GM21786 (cell line): ENCODE measurements around the gene FER1L5.

Experiments used
- ATAC-seq: cut with Tn5 transposase; IDR thresholded peaks from one replicate; pipeline ENCODE4 v1.9.1; 2021; ENCODE audit not compliant: unreplicated experiment

Gene FER1L5

GRCh38 chr2:96679848-96680247 is 37.3 kb downstream of the FER1L5 start:
- no peak for ATAC-seq

- ATAC-seq, result no peak
Observed at GRCh38 chr2:96680561-96681141, 38.1 kb downstream of the FER1L5 start.

GRCh38 chr2:96681540-96681939 is 39.0 kb downstream of the FER1L5 start:
- ATAC-seq, result no peak

- no peak for ATAC-seq
Observed at GRCh38 chr2:96683307-96683706, 40.7 kb downstream of the FER1L5 start.

GRCh38 chr2:96683972-96684820 is 41.6 kb downstream of the FER1L5 start:
- no peak for ATAC-seq

GRCh38 chr2:96684883-96685576 is 42.5 kb downstream of the FER1L5 start:
- no peak for ATAC-seq

- no peak for ATAC-seq
Observed at GRCh38 chr2:96685577-96686459, 43.3 kb downstream of the FER1L5 start.

- ATAC-seq, result no peak
Observed at GRCh38 chr2:96687266-96687665, 44.7 kb downstream of the FER1L5 start.

- ATAC-seq, result no peak
Observed at GRCh38 chr2:96687711-96688640, 45.4 kb downstream of the FER1L5 start.

GRCh38 chr2:96688649-96689430 is 46.3 kb downstream of the FER1L5 start:
- ATAC-seq, result no peak

GRCh38 chr2:96689431-96689991 is 46.9 kb downstream of the FER1L5 start:
- ATAC-seq, result no peak

- no peak for ATAC-seq
Observed at GRCh38 chr2:96690306-96691021, 47.9 kb downstream of the FER1L5 start.

GRCh38 chr2:96691022-96691612 is 48.6 kb downstream of the FER1L5 start:
- no peak for ATAC-seq

GRCh38 chr2:96692094-96692971 is 49.8 kb downstream of the FER1L5 start:
- no peak for ATAC-seq

- no peak for ATAC-seq
Observed at GRCh38 chr2:96693286-96694200, 51.0 kb downstream of the FER1L5 start.

GRCh38 chr2:96694279-96694678 is 51.7 kb downstream of the FER1L5 start:
- ATAC-seq, result no peak
